ENCODE measurements around the gene MAP3K14. TPM values are rescaled to one million over a fixed set of nuclear protein-coding genes. Genes with fewer than 3 reads are reported as not detected.
A peak's percentile ranks its signal among the peaks of the same experiment; 100 is the strongest.

The MAP3K14 gene
- polyA plus RNA-seq, 3 donors = 1.4 to 29.9 (median 3.8) TPM

GRCh38 chr17:45220079-45220478 lies 96.7 kb downstream of the MAP3K14 start:
- Histone ChIP-seq H3K4me1 (ENCODE audit: control insufficient read depth in 1 of 2, insufficient read depth in 2 of 2, low read length in 2 of 2) (peaks cover 42 to 45% of the 10 kb centered on the region in 2 donors), H3K79me2 (ENCODE audit: insufficient read depth, low read length) (peaks cover 66% of the 10 kb centered on the region), H3K27ac (ENCODE audit: low read depth in 1 of 2, low read length in 2 of 2) (no peak overlapping the region), H3K4me3 (replicated peaks in 1 of 3; ENCODE audit: low read depth in 2 of 3, low read length in 3 of 3) (peak overlapping the region in 2 of 3 experiments; percentile 87 to 99), H3K36me3 (replicated peaks in 1 of 2; ENCODE audit: control insufficient read depth in 1 of 2, insufficient read depth in 2 of 2, low read length in 2 of 2) (peaks cover 9 to 27% of the 10 kb centered on the region in 2 donors), H4K20me1 (ENCODE audit: insufficient read depth, low read length) (peaks cover 76% of the 10 kb centered on the region), H3K4me2 (replicated peaks; ENCODE audit: extremely low read depth, low read length, poor library complexity, severe bottlenecking) (peak overlapping the region; percentile 98), H3K9ac (ENCODE audit: insufficient read depth, low read length, poor library complexity, severe bottlenecking) (no peak overlapping the region), H2AFZ (ENCODE audit: insufficient read depth, low read depth, low read length, poor library complexity, severe bottlenecking) (no peak overlapping the region), H3K9me3 (replicated peaks in 1 of 2; ENCODE audit: control insufficient read depth in 1 of 2, insufficient read depth in 1 of 2, low read length in 2 of 2) (no peaks in the 10 kb centered on the region), H3K27me3 (ENCODE audit: control insufficient read depth in 2 of 2, insufficient read depth in 2 of 2, low read length in 2 of 2) (no peaks in the 10 kb centered on the region)
- Mint-ChIP-seq H3K27ac (peak overlapping the region in 3 of 7 donors; percentile 41 to 92 (median 76)), H3K36me3 (peaks cover 48 to 77% of the 10 kb centered on the region in 2 donors), H3K27me3 (ENCODE audit: low read depth in 3 of 3) (no peaks in the 10 kb centered on the region), H3K4me1 (peaks cover 37% of the 10 kb centered on the region), H3K9me3 (peaks cover 0 to 8% (median 0%) of the 10 kb centered on the region in 7 donors), H3K4me3 (peak overlapping the region; percentile 86 to 90)
- DNase-seq = no peak
- no peak for TF ChIP-seq CTCF (IDR thresholded peaks at IDR 0.05)
- WGBS (ENCODE audit: insufficient coverage) = 78% methylated on average over 1 of the region's 3 CpGs
- intact Hi-C loops (cut with micrococcal nuclease) = loop anchor here in 1 of 2 donors (1.0 kb wide), 1 partner anchor 12 kb away; no protein-coding TSS in a partner anchor

GRCh38 chr17:45218895-45219661 lies 97.7 kb downstream of the MAP3K14 start:
- Mint-ChIP-seq H3K27ac (peak overlapping the region in 5 of 7 donors; percentile 58 to 84 (median 61)), H3K9me3 (peaks cover 0 to 8% (median 0%) of the 10 kb centered on the region in 7 donors), H3K4me3 (peak overlapping the region; percentile 86 to 90), H3K4me1 (peaks cover 28% of the 10 kb centered on the region), H3K27me3 (ENCODE audit: low read depth in 3 of 3) (no peaks in the 10 kb centered on the region), H3K36me3 (peaks cover 50 to 77% of the 10 kb centered on the region in 2 donors)
- no peaks in the 10 kb centered on the region for H3K27me3 ChIP-seq (ENCODE audit: control insufficient read depth in 2 of 2, insufficient read depth in 2 of 2, low read length in 2 of 2)
- H3K9me3 ChIP-seq (replicated peaks in 1 of 2; ENCODE audit: control insufficient read depth in 1 of 2, insufficient read depth in 1 of 2, low read length in 2 of 2) = no peaks in the 10 kb centered on the region
- H3K79me2 ChIP-seq (ENCODE audit: insufficient read depth, low read length) = peaks cover 56% of the 10 kb centered on the region
- TF ChIP-seq CTCF (IDR thresholded peaks at IDR 0.05) = peak; percentile 93
- H3K36me3 ChIP-seq (replicated peaks in 1 of 2; ENCODE audit: control insufficient read depth in 1 of 2, insufficient read depth in 2 of 2, low read length in 2 of 2) = peaks cover 9 to 29% of the 10 kb centered on the region in 2 donors
- H3K27ac ChIP-seq (ENCODE audit: low read depth in 1 of 2, low read length in 2 of 2) = peak overlapping the region in 1 of 2 donors; percentile 24
- H4K20me1 ChIP-seq (ENCODE audit: insufficient read depth, low read length) = peaks cover 79% of the 10 kb centered on the region
- peak overlapping the region; percentile 98 for H3K4me2 ChIP-seq (replicated peaks; ENCODE audit: extremely low read depth, low read length, poor library complexity, severe bottlenecking)
- peaks cover 32 to 35% of the 10 kb centered on the region in 2 donors for H3K4me1 ChIP-seq (ENCODE audit: control insufficient read depth in 1 of 2, insufficient read depth in 2 of 2, low read length in 2 of 2)
- no peak overlapping the region for H2AFZ ChIP-seq (ENCODE audit: insufficient read depth, low read depth, low read length, poor library complexity, severe bottlenecking)
- peak overlapping the region in 2 of 3 experiments; percentile 0 to 99 for H3K4me3 ChIP-seq (replicated peaks in 1 of 3; ENCODE audit: low read depth in 2 of 3, low read length in 3 of 3)
- intact Hi-C loops (cut with micrococcal nuclease) = loop anchor here (1.0 to 5.0 kb wide), 2 partner anchors 16 to 168 kb away; no protein-coding TSS in a partner anchor
- 5% methylated on average over 8 of the region's 12 CpGs for WGBS (ENCODE audit: insufficient coverage)
- H3K9ac ChIP-seq (ENCODE audit: insufficient read depth, low read length, poor library complexity, severe bottlenecking) = no peak overlapping the region
- DNase-seq = peak; percentile 74 to 83 (median 80)

Other genes with a start within 250 kb of the MAP3K14 start
- 10 to 100 TPM in 1 of 3 donors, 1 to 10 TPM in 1, under 1 TPM in 1; 0.97 to 25.8 (median 2.5) TPM for gene PLCD3, start 184.5 kb downstream of the MAP3K14 start, polyA plus RNA-seq
- 1 to 10 TPM; 4.8 to 7.4 (median 6.2) TPM for gene ACBD4, start 181.3 kb downstream of the MAP3K14 start, polyA plus RNA-seq
- 10 to 100 TPM in 1 of 3 donors, 1 to 10 TPM in 2; 2.2 to 14.8 (median 2.5) TPM for gene HEXIM1, start 168.5 kb downstream of the MAP3K14 start, polyA plus RNA-seq
- 1 to 10 TPM; 2.5 to 3.0 (median 2.9) TPM for gene HEXIM2, start 155.1 kb downstream of the MAP3K14 start, polyA plus RNA-seq
- 100 to 1,000 TPM in 1 of 3 donors, 10 to 100 TPM in 2; 23.8 to 826 (median 24.8) TPM for gene FMNL1, start 95.1 kb downstream of the MAP3K14 start, polyA plus RNA-seq
- not detected for gene SPATA32, start 54.9 kb downstream of the MAP3K14 start, polyA plus RNA-seq
- 100 to 1,000 TPM in 1 of 3 donors, 10 to 100 TPM in 2; 47.2 to 315 (median 55.0) TPM for gene ARHGAP27, start 115.8 kb upstream of the MAP3K14 start, polyA plus RNA-seq
- gene PLEKHM1, start 173.7 kb upstream of the MAP3K14 start, polyA plus RNA-seq = 10 to 100 TPM; 12.8 to 41.5 (median 15.0) TPM